ENCODE measurements around the gene MISP3. TPM values are rescaled to one million over a fixed set of nuclear protein-coding genes. Genes with fewer than 3 reads are reported as not detected.
"Not testable (repeated sequence)": the region's sequence is repeated elsewhere in the genome, so short reads cannot be mapped to it uniquely, and the experiment has no call there.

Gene MISP3
- 10 to 100 TPM in 1 of 3 donors, 1 to 10 TPM in 2; 2.3 to 13.2 (median 3.8) TPM for polyA plus RNA-seq

- peak within 1 kb of the TSS; percentile 54 for H3K27ac ChIP-seq (ENCODE audit: low read depth, low read length)
- WGBS, 3 donors: 1% methylated on average over 37 to 51 of the region's 51 CpGs
These were observed at the start of gene MISP3 for GRCh38 chr19:14072535-14073260. Gene MISP3 (plus strand): TSS chr19:14072786. CDS start chr19:14073310, 524 bp downstream.

DNA sequence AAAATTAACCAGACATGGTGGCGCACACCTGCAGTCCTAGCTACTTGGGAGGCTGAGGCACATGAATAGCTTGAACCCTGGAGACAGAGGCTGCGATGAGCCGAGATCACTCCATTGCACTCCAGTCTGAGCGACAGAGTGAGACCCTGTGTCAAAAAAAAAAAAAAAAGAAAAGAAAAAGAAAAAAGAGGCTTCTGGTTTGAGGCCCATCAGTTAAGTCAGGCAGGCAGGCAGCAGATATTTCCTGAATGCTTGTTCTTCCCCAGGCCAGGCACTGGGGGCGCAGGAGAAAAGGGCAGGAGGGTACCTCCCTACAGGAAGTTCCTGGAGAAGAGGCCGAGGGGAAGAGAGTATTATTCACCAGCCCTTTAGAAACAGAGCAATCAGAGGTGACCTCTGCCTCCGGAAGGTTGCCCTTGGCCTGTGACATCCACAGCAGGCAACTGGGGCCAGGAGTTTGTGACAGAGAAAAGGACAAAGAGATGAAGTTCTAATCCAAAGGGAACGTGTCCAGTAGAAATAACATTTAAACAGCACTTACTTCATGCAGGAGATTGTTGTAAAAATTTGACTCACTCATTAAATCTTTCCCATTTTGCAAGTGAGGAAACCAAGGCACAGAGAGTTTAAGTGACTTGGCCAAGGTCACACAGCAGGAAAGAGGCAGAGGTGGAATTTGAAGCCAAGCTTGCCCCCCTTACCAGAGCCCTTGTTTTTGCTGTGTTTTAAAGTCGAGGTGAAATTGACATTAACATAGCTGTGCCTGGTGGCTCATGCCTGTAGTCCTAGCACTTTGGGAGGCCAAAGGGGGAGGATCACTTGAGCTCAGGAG lies 49.0 kb upstream of the MISP3 start:
- 50 to 55% (median 53%) methylated on average over 9 of the region's 9 CpGs for WGBS, 3 donors
- H3K27ac ChIP-seq (ENCODE audit: low read depth, low read length): no peak overlapping the region

GRCh38 chr19:14026652-14027192 lies 45.9 kb upstream of the MISP3 start:
- not testable (repeated sequence) for H3K27ac ChIP-seq (ENCODE audit: low read depth, low read length)
- 87 to 90% (median 89%) methylated on average over 5 of the region's 5 CpGs for WGBS, 3 donors

DNA sequence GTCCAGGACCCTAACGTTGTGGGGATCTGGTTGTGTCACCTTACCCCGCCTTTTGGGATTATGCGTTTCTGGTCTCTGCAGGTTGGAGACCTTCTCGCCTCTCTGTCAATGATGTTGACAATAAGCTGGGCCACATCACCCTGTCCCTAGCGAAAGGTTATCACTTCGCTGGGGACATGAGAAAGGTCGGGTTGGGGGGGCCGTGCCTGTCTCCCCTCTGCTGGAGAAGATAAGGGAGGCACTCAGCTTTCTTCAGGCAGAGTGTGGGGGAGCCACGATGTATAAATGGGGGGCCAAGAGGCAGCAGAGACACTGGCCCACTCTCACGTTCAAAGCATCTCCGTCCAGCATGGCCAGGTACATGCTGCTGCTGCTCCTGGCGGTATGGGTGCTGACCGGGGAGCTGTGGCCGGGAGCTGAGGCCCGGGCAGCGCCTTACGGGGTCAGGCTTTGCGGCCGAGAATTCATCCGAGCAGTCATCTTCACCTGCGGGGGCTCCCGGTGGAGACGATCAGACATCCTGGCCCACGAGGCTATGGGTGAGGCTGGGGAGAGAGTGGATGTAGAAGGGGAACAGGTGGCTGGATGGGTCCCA lies 44.6 kb upstream of the MISP3 start, which contains the start of gene RLN3:
Gene RLN3, plus strand, starts transcription at position 293 of the 595 bp plus-strand sequence. Its CDS starts 57 bp downstream, at position 350.
- H3K27ac ChIP-seq (ENCODE audit: low read depth, low read length): no peak within 1 kb of the TSS
- 60 to 79% (median 71%) methylated on average over 24 of the region's 24 CpGs for WGBS, 3 donors

GRCh38 chr19:14028901-14029300 lies 43.7 kb upstream of the MISP3 start:
- H3K27ac ChIP-seq (ENCODE audit: low read depth, low read length): no peak overlapping the region
- 73 to 80% (median 79%) methylated on average over 4 of the region's 4 CpGs for WGBS, 3 donors

DNA sequence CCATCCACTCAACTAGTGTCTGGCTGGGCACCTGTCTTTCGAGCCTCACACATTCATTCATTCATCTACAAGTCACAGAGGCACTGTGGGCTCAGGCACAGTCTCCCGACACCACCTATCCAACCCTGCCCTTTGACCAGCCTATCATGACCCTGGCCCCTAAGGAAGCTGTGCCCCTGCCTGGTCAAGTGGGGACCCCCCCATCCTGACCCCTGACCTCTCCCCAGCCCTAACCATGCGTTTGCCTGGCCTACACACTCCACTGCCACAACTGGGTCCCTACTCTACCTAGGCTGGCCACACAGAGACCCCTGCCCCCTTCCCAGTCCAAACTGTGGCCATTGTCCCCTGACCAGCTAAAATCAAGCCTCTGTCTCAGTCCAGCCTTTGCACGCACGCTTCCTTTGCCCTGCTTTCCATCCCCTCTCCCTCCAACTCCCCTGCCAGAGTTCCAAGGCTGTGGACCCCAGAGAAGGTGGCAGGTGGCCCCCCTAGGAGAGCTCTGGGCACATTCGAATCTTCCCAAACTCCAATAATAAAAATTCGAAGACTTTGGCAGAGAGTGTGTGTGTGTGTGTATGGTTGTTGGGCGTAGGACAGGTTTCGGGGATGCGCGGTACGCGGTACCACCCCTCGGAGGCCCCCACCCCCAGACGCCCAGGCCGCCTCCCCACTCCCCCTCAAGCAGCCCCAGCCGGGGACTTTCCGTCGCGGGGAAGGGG lies 41.4 kb upstream of the MISP3 start:
- 16 to 28% (median 21%) methylated on average over 19 to 20 of the region's 20 CpGs for WGBS, 3 donors
- H3K27ac ChIP-seq (ENCODE audit: low read depth, low read length): no peak overlapping the region

- H3K27ac ChIP-seq (ENCODE audit: low read depth, low read length): no peak within 1 kb of the TSS
- 0 to 1% (median 1%) methylated on average over 54 to 63 of the region's 63 CpGs for WGBS, 3 donors
These were observed 40.7 kb upstream of the MISP3 start, which contains the start of gene IL27RA for GRCh38 chr19:14031719-14032480. Gene IL27RA (plus strand): TSS chr19:14031762. CDS start chr19:14031873, 111 bp downstream.

DNA sequence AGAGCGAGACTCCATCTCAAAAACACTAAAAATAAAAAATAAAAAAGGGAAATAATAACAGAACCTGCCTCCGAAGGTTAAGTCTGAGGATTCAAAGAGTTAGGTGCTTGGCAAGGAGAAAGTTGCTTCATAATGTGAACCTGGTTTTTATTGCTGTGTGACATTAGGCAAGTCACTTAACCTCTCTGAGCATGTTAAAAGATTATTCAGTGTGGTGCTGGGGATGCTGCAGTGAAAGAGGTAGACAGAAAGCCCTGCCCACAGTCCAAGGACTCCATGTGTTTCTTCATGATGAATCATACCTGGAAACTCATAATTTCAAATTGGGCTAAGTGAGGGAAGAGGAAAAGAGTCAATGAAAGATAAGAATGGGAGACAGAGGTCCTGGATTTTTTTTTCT lies 38.6 kb upstream of the MISP3 start:
- H3K27ac ChIP-seq (ENCODE audit: low read depth, low read length): no peak overlapping the region
- WGBS, 3 donors: 95 to 99% (median 97%) methylated on average over 2 of the region's 2 CpGs

DNA sequence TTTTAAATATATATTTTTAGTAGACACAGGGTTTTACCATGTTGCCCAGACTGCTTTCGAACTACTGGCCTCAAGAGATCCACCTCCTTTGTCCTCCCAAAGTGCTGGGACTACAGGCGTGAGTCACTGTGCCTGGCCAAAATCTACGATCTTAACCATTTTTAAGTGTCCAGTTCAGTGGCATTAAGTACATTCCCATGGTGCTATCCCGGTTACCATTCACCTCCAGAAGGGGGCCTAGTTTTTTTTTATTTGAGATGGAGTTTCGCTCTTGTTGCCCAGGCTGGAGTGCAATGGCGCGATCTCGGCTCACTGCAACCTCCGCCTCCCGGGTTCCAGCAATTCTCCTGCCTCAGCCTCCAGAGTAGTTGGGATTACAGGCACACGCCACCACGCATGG lies 37.4 kb upstream of the MISP3 start:
- WGBS, 3 donors: 84 to 92% (median 90%) methylated on average over 12 of the region's 12 CpGs
- H3K27ac ChIP-seq (ENCODE audit: low read depth, low read length): not testable (repeated sequence)

DNA sequence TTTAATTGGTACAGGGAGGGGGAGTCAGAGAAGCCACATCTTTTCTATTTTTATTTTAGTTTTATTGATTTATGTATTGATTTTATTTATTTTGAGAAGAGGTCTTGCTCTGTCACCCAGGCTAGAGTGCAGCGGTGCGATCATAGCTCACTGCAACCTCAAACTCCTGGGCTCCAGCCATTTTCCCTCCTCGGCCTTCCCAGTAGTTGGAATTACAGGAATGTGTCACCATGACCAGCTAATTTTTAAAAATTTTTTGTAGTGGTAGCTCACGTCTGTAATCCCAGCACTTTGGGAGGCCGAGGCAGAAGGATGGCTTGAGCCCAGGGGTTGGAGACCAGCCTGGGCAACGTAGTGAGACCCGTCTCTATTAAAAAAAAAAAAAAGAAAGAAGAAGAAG lies 36.9 kb upstream of the MISP3 start:
- H3K27ac ChIP-seq (ENCODE audit: low read depth, low read length): no peak overlapping the region
- 79 to 88% (median 87%) methylated on average over 7 of the region's 7 CpGs for WGBS, 3 donors

GRCh38 chr19:14039181-14039580 lies 33.4 kb upstream of the MISP3 start:
- H3K27ac ChIP-seq (ENCODE audit: low read depth, low read length): no peak overlapping the region
- WGBS, 3 donors: 84 to 97% (median 91%) methylated on average over 7 of the region's 7 CpGs

GRCh38 chr19:14042659-14043608 lies 29.7 kb upstream of the MISP3 start:
- H3K27ac ChIP-seq (ENCODE audit: low read depth, low read length): not testable (repeated sequence)
- 57 to 64% (median 60%) methylated on average over 19 of the region's 19 CpGs for WGBS, 3 donors

DNA sequence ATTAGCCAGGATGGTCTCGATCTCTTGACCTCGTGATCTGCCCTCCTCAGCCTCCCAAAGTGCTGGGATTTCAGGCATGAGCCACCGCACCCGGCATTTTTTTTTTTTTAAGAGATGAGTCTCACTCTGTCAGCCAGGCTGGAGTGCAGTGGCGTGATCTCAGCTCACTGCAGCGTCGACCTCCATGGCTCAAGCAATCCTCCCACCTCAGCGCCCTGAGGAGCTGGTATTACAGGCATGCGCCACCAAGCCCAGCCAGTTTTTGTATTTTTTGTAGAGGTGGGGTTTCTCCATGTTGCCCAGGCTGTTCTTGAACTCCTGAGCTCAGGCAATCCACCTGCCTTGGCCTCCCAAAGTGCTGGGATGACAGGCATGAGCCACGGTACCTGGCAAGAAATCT lies 24.7 kb upstream of the MISP3 start:
- 97 to 99% (median 99%) methylated on average over 10 of the region's 10 CpGs for WGBS, 3 donors
- H3K27ac ChIP-seq (ENCODE audit: low read depth, low read length): not testable (repeated sequence)

DNA sequence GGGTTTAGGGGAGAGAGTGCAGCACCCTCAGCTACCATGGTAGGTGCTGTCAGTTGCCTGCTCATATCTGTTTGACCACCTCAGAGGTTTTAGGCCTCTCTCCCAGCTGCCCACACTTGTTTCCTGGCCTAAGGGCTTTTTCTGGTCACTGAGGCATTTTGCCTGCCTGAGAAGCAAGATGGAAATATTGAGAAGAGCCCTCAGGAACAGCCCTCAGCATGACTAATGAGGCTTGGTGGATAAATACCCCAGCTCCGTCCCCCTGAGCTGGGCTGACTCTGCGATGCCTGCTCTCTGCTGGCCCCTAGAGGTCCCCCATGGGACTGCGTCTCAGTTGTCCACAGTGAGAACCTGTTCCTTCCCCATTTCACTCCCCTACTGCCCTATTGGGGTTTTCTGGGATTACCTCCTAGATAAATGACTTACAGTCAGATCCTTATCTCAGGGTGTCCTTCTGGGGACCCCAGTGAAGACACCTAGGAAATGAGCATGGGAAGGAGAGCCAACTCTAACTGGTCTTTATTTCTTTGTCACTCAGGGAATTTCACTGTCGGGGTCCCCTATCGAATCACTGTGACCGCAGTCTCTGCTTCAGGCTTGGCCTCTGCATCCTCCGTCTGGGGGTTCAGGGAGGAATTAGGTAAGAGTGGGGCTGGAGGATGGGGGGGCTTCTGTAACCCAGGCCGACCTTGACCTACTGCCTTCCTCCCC lies 24.0 kb upstream of the MISP3 start:
- 74 to 85% (median 83%) methylated on average over 8 of the region's 8 CpGs for WGBS, 3 donors
- no peak overlapping the region for H3K27ac ChIP-seq (ENCODE audit: low read depth, low read length)

- 92 to 99% (median 95%) methylated on average over 4 of the region's 4 CpGs for WGBS, 3 donors
- H3K27ac ChIP-seq (ENCODE audit: low read depth, low read length): no peak overlapping the region
These were observed 22.1 kb upstream of the MISP3 start for GRCh38 chr19:14050512-14050911.

DNA sequence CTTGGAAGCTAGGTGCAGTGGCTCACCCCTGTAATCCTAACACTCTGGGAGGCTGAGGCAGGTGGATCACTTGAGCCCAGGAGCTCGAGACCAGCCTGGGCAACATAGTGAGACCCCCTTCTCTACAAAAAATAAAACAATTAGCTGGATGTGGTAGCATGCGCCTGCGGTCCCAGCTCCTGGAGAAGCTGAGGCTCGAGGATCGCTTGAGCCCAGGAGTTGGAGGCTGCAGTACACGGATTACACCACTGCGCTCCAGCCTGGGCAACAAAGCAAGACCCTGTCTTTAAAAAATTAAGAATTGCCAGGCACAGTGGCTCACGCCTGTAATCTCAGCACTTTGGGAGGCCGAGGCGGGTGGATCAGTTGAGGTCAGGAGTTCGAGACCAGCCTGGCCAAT lies 21.6 kb upstream of the MISP3 start:
- 91 to 95% (median 95%) methylated on average over 11 of the region's 11 CpGs for WGBS, 3 donors
- not testable (repeated sequence) for H3K27ac ChIP-seq (ENCODE audit: low read depth, low read length)
